Measurements from ENCODE around the gene PTBP3. TPM values are rescaled to one million over a fixed set of nuclear protein-coding genes. Genes with fewer than 3 reads are reported as not detected.

PTBP3 gene
- total and polyA plus RNA-seq, 2 of the 13 experiments (the other 11 are each of a cell fraction or from before 2014, with no cell fraction given): 52.8 to 61.1 TPM

DNA sequence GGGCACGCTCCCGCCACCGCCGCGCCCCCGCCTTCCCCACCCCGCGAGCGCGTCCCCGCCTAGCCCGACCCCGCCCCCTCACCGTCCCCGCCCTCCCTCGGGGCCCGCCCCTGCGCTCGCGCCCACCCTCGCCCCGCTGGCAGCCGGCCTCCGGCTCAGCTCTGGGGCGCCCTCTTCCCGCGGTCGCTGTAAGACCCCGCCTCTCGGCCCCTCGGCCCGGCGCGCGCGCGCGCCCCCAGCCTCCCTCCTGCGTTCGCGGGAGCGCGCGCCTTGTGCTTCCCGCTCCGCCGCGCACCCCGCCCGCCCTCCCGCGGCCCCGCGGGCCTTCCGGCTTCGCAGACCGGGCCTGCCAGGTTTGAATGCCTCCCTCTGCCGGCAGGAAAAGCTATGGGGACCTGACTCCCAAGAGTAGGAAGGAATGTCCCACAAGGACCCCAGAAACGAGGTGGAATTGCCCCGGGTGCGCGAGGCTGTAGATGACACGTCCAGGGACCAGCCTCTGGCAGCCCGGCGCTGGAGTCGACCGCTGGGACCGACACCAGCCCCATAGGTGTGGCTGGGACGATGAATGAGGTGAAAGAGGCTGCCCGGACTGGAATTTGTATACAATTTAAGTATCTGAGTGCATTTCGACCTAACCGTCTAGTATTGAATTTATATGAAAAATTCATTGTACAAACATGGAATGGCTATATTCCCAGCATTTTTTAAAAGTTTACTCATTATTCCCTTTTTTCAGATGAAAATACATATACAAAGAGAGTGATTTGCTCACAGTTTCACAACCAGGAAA lies 416 bp upstream of the PTBP3 start (continued):
- no peak for TF ChIP-seq ZBTB44 (CRISPR knock-in tag; IDR thresholded peaks at IDR 0.05)
- TF ChIP-seq FOSL2 (CRISPR knock-in tag; IDR thresholded peaks at IDR 0.05): 0 out of 2 replicates have a peak, but pooled peaks have one; percentile 22
- no peak for TF ChIP-seq ZNF34 (CRISPR knock-in tag; IDR thresholded peaks at IDR 0.05; ENCODE audit: borderline replicate concordance)
- no peak for TF ChIP-seq ZNF160 (CRISPR knock-in tag; IDR thresholded peaks at IDR 0.05)
- no peak for TF ChIP-seq ZNF670 (CRISPR knock-in tag; IDR thresholded peaks at IDR 0.05; ENCODE audit: borderline replicate concordance)
- no peak for TF ChIP-seq MEIS2 (CRISPR knock-in tag; IDR thresholded peaks at IDR 0.05)
- TF ChIP-seq, protein P1, sequence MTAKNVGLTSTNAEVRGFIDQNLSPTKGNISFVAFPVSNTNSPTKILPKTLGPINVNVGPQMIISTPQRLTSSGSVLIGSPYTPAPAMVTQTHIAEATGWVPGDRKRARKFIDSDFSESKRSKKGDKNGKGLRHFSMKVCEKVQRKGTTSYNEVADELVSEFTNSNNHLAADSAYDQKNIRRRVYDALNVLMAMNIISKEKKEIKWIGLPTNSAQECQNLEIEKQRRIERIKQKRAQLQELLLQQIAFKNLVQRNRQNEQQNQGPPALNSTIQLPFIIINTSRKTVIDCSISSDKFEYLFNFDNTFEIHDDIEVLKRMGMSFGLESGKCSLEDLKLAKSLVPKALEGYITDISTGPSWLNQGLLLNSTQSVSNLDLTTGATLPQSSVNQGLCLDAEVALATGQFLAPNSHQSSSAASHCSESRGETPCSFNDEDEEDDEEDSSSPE (CRISPR knock-in tag; IDR thresholded peaks at IDR 0.05): 0 out of 2 replicates have a peak, but pooled peaks have one; percentile 16
- peak; percentile 57; the same call in 1 of the 2 replicates for TF ChIP-seq STAG1 (CRISPR knock-in tag; IDR thresholded peaks at IDR 0.05)
- TF ChIP-seq ZNF678 (CRISPR knock-in tag; IDR thresholded peaks at IDR 0.05): no peak
- 0 out of 2 replicates have a peak, but pooled peaks have one; percentile 14 for TF ChIP-seq ZNF580 (CRISPR knock-in tag; IDR thresholded peaks at IDR 0.05; ENCODE audit: borderline replicate concordance, low read depth)
- TF ChIP-seq ZSCAN31 (CRISPR knock-in tag; IDR thresholded peaks at IDR 0.05; ENCODE audit: low read depth): 0 out of 2 replicates have a peak, but pooled peaks have one; percentile 4
- TF ChIP-seq, protein P2, sequence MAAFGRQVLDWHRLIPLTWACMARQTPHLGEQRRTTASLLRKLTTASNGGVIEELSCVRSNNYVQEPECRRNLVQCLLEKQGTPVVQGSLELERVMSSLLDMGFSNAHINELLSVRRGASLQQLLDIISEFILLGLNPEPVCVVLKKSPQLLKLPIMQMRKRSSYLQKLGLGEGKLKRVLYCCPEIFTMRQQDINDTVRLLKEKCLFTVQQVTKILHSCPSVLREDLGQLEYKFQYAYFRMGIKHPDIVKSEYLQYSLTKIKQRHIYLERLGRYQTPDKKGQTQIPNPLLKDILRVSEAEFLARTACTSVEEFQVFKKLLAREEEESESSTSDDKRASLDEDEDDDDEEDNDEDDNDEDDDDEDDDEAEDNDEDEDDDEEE (CRISPR knock-in tag; IDR thresholded peaks at IDR 0.05): no peak
- no peak for TF ChIP-seq ZNF563 (CRISPR knock-in tag; IDR thresholded peaks at IDR 0.05)
- TF ChIP-seq SAP130 (CRISPR knock-in tag; IDR thresholded peaks at IDR 0.05; ENCODE audit: low read depth): 0 out of 2 replicates have a peak, but pooled peaks have one; percentile 3
- TF ChIP-seq RBM39 (IDR thresholded peaks at IDR 0.05; ENCODE audit: low read depth, low read length, poor library complexity, severe bottlenecking): peak; percentile 27
- no peak for TF ChIP-seq NFKB2 (CRISPR knock-in tag; IDR thresholded peaks at IDR 0.05; ENCODE audit: borderline replicate concordance)
- no peak for TF ChIP-seq ZNF142 (CRISPR knock-in tag; IDR thresholded peaks at IDR 0.05)
- TF ChIP-seq SYNCRIP (IDR thresholded peaks at IDR 0.05; ENCODE audit: insufficient read depth, low read depth, low read length): no peak
- TF ChIP-seq FOXJ3 (CRISPR knock-in tag; IDR thresholded peaks at IDR 0.05; ENCODE audit: borderline replicate concordance): no peak
